SK-N-SH (cell line): ENCODE data around the gene CGAS. TPM values are rescaled to one million over a fixed set of nuclear protein-coding genes. Genes with fewer than 3 reads are reported as not detected.
A peak's percentile ranks its signal among the peaks of the same experiment; 100 is the strongest.

Experiments used
- CTCF ChIA-PET: fragments of 300-600, 350-600 bp; formaldehyde crosslinking; extraction: SDS; loops from one replicate; lab custom pipeline; 2021; lab: Yijun Ruan, JAX
- POLR2A ChIA-PET: fragments of 350-600 bp; sonication (Branson Sonifier 250); formaldehyde crosslinking; extraction: SDS; loops from one replicate; lab custom pipeline; 2020; ENCODE audit warnings: antibody characterized with exemption, inconsistent platforms; lab: Yijun Ruan, JAX
- DNase-seq: peaks from one replicate; pipeline ENCODE4 v3.0.0; 2012
- H2AFZ ChIP-seq: fragments of 200-600 bp; sonication (generic); 2 replicates; pipeline ENCODE4 v1.8.1; 2016; ENCODE audit warnings: antibody characterized with exemption, mild to moderate bottlenecking, low read depth
- H3F3A ChIP-seq: fragments of 200-600 bp; sonication (generic); replicated peaks from 2 replicates; pipeline ENCODE3; 2016; ENCODE audit warnings: antibody characterized with exemption, mild to moderate bottlenecking; ENCODE audit not compliant: insufficient read depth
- H3K27ac ChIP-seq, 2 experiments: fragments of 200-500 bp in 1 of 2; fragments of 200-600 bp in 1 of 2; sonication (Bioruptor generic) in 1 of 2; sonication (generic), shearing (Covaris generic) in 1 of 2; 2 replicates each; pipeline versions ENCODE4 v1.5.1 to v1.6.1; 2014 to 2016; ENCODE audit warnings: low read depth in 2 of 2, inconsistent platforms in 1 of 2, low read length in 1 of 2, mild to moderate bottlenecking in 1 of 2, mixed read lengths in 1 of 2
- H3K27me3 ChIP-seq: fragments of 200-600 bp; sonication (generic), shearing (Covaris generic); 2 replicates; pipeline ENCODE4 v1.6.1; 2016; ENCODE audit warnings: mixed run types; ENCODE audit not compliant: insufficient read depth
- H3K36me3 ChIP-seq, 2 experiments: fragments of 200-500 bp in 1 of 2; fragments of 200-600 bp in 1 of 2; sonication (Bioruptor generic) in 1 of 2; sonication (generic) in 1 of 2; replicated peaks in 1 of 2; 2 replicates each; pipeline versions ENCODE3 to v1.5.1; 2014 to 2016; ENCODE audit warnings: low read length in 1 of 2, mild to moderate bottlenecking in 1 of 2; ENCODE audit not compliant: insufficient read depth in 2 of 2, control insufficient read depth in 1 of 2
- H3K4me1 ChIP-seq, 2 experiments: fragments of 200-500 bp in 1 of 2; fragments of 200-600 bp in 1 of 2; sonication (Bioruptor generic) in 1 of 2; sonication (generic), shearing (Covaris generic) in 1 of 2; 2 replicates each; pipeline versions ENCODE4 v1.5.1 to v1.6.1; 2014 to 2016; ENCODE audit warnings: low read depth in 1 of 2, low read length in 1 of 2, mixed run types in 1 of 2; ENCODE audit not compliant: insufficient read depth in 2 of 2, control insufficient read depth in 1 of 2
- H3K4me2 ChIP-seq: fragments of 200-600 bp; sonication (generic), shearing (Covaris generic); 2 replicates; pipeline ENCODE4 v1.6.1; 2017; ENCODE audit warnings: mixed run types
- H3K4me3 ChIP-seq, 2 experiments: fragments of 200-500 bp in 1 of 2; fragments of 200-600 bp in 1 of 2; sonication (Bioruptor generic) in 1 of 2; sonication (generic), shearing (Covaris generic) in 1 of 2; 2 replicates each; pipeline versions ENCODE4 v1.5.1 to v1.8.1; 2014 to 2016; ENCODE audit warnings: low read depth in 2 of 2, inconsistent platforms in 1 of 2, low read length in 1 of 2, mild to moderate bottlenecking in 1 of 2, mixed read lengths in 1 of 2, moderate library complexity in 1 of 2
- H3K79me2 ChIP-seq: fragments of 200-600 bp; sonication (generic); 2 replicates; pipeline ENCODE4 v1.8.1; 2017; ENCODE audit warnings: mild to moderate bottlenecking; ENCODE audit not compliant: insufficient read depth
- H3K9ac ChIP-seq: fragments of 200-600 bp; sonication (generic); 2 replicates; pipeline ENCODE4 v1.6.1; 2017; ENCODE audit warnings: mixed run types
- H3K9me2 ChIP-seq: fragments of 200-600 bp; sonication (generic); 2 replicates; pipeline ENCODE4 v1.6.1; 2017; ENCODE audit warnings: mixed run types
- H3K9me3 ChIP-seq: fragments of 200-600 bp; sonication (generic); 2 replicates; pipeline ENCODE4 v1.6.1; 2017; ENCODE audit warnings: mixed run types, mild to moderate bottlenecking, moderate library complexity
- H4K20me1 ChIP-seq: fragments of 200-600 bp; sonication (generic); 2 replicates; pipeline ENCODE4 v1.6.1; 2017; ENCODE audit warnings: mild to moderate bottlenecking, mixed run types; ENCODE audit not compliant: insufficient read depth
- FOXJ3 ChIP-seq: sonication (generic); formaldehyde crosslinking; IDR thresholded peaks from 2 replicates; pipeline ENCODE4 v1.5.1; 2020; ENCODE audit warnings: mild to moderate bottlenecking, missing genetic modification reagents
- FOXM1 ChIP-seq: IDR thresholded peaks from 2 replicates; pipeline ENCODE4 v1.4.0; 2012; ENCODE audit warnings: low read depth, mild to moderate bottlenecking
- GABPA ChIP-seq: IDR thresholded peaks from 2 replicates; pipeline ENCODE4 v1.4.0; 2012; ENCODE audit warnings: low read depth, mild to moderate bottlenecking
- MAX ChIP-seq: IDR thresholded peaks from 2 replicates; pipeline ENCODE4 v1.4.0; 2012; ENCODE audit warnings: low read depth
- MEF2A ChIP-seq: IDR thresholded peaks from 2 replicates; pipeline ENCODE4 v1.4.0; 2012; ENCODE audit warnings: low read depth, borderline replicate concordance
- MXI1 ChIP-seq: IDR thresholded peaks from 2 replicates; pipeline ENCODE4 v1.6.1; 2012; ENCODE audit warnings: mild to moderate bottlenecking, low read depth, low read length, improper control_type of control experiment
- NRF1 ChIP-seq: IDR thresholded peaks from 2 replicates; pipeline ENCODE4 v1.6.1; 2012; ENCODE audit warnings: low read depth, mild to moderate bottlenecking, low read length
- PBX3 ChIP-seq: IDR thresholded peaks from 2 replicates; pipeline ENCODE4; 2012
- POLR2AphosphoS5 ChIP-seq: IDR thresholded peaks from 2 replicates; pipeline ENCODE4 v1.6.1; 2012; ENCODE audit warnings: low read depth, low read length
- RAD21 ChIP-seq: IDR thresholded peaks from 2 replicates; pipeline ENCODE4 v1.6.1; 2012; ENCODE audit warnings: mild to moderate bottlenecking, low read length
- RCOR1 ChIP-seq: fragments of 150-350 bp; IDR thresholded peaks from 2 replicates; pipeline ENCODE4 v1.6.1; 2017; ENCODE audit warnings: antibody characterized with exemption, low read length
- RFX5 ChIP-seq: IDR thresholded peaks from 2 replicates; pipeline ENCODE4 v1.6.1; 2012; ENCODE audit warnings: mild to moderate bottlenecking, improper control_type of control experiment, low read length
- RXRA ChIP-seq: IDR thresholded peaks from 2 replicates; pipeline ENCODE4 v1.4.0; 2012; ENCODE audit warnings: low read depth, mild to moderate bottlenecking, borderline replicate concordance
- TAF1 ChIP-seq: IDR thresholded peaks from 2 replicates; pipeline ENCODE4 v1.6.1; 2012; ENCODE audit warnings: low read depth, mild to moderate bottlenecking, low read length, moderate library complexity, borderline replicate concordance
- TEAD4 ChIP-seq: IDR thresholded peaks from 2 replicates; pipeline ENCODE4 v1.4.0; 2012; ENCODE audit warnings: mild to moderate bottlenecking, borderline replicate concordance; ENCODE audit not compliant: insufficient read depth
- ZBTB33 ChIP-seq: IDR thresholded peaks from 2 replicates; pipeline ENCODE4 v1.4.0; 2012; ENCODE audit warnings: low read depth, borderline replicate concordance
- WGBS: methylation state at CpG from one replicate; pipeline ENCODE4 v1.1.6; 2017; ENCODE audit warnings: low lambda C conversion rate; 5-methylcytosine and 5-hydroxymethylcytosine counted together
- polyA plus RNA-seq, 3 experiments: library from polyadenylated mRNA; depleted of rRNA; stranded (reverse); fragments of >200 nt; gene quantifications; 2 replicates each; pipeline ENCODE4 v1.2.3, GENCODE V29; 2012

CGAS gene
- polyA plus RNA-seq (2012; rRNA removed), result 0.02 TPM in 1 of 2 replicates, not detected in the other
- not detected in 2 replicates for polyA plus RNA-seq (2012; cell fraction: cytosol; rRNA removed)
- 0.02 TPM in 1 of 2 replicates, not detected in the other for polyA plus RNA-seq (2012; cell fraction: nucleus; rRNA removed)

DNA sequence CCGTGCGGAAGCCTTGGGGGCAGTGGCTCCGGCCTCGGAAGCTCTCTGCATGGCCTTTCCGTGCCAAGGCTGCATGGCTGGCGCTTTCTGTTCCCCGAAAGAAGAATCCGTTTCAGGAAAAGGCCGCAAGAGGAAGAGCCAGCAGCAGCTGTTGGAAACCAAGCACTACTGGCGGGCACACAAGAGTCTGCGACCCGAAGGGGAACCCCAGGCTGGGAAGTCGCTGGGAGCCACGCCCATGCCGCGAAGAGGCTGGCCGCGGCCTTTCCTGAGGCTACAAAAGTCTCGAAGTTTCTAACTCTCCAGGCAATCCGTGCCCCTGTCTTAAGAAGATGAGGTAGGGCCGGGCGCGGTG, at the start of gene CGAS:
Gene CGAS, minus strand, starts transcription at position 191 of the 355 bp plus-strand sequence. Its CDS starts 116 bp downstream, at position 75.
- Histone ChIP-seq H4K20me1 (no peaks in the 10 kb centered on the region), H3F3A (no peaks in the 10 kb centered on the region), H3K9ac (no peak within 1 kb of the TSS), H3K4me1 (peaks cover 0 to 2% of the 10 kb centered on the region in 2 experiments; a peak in 1 of 4 replicates), H3K36me3 (no peaks in the 10 kb centered on the region), H3K4me3 (peak within 1 kb of the TSS in 1 of 2 experiments; percentile 13; a peak in 1 of 4 replicates), H3K27me3 (peaks cover 18% of the 10 kb centered on the region), H3K27ac (no peak within 1 kb of the TSS), H3K9me2 (no peaks in the 10 kb centered on the region), H3K9me3 (no peaks in the 10 kb centered on the region), H2AFZ (peak within 1 kb of the TSS; percentile 68; the same call in 1 of the 2 replicates), H3K4me2 (peak within 1 kb of the TSS; percentile 59), H3K79me2 (no peaks in the 10 kb centered on the region)
- ChIA-PET CTCF (interaction anchor here (0.9 kb wide), 1 partner anchor 9 kb away, joined by 4 read pairs; the partner anchor contains the start of gene MTO1), POLR2A (interaction anchor here (2.2 kb wide), 1 partner anchor 9 kb away, joined by 6 read pairs; the partner anchor contains the start of gene MTO1)
- no peak for TF ChIP-seq ZBTB33
- TF ChIP-seq RAD21, result no peak
- TF ChIP-seq FOXM1, result no peak
- no peak for TF ChIP-seq RCOR1
- TF ChIP-seq MXI1, result no peak
- TF ChIP-seq POLR2AphosphoS5, result no peak
- TF ChIP-seq PBX3, result no peak
- no peak for TF ChIP-seq NRF1
- TF ChIP-seq MAX, result no peak
- no peak for TF ChIP-seq TEAD4
- TF ChIP-seq RXRA, result no peak
- 50% methylated on average over 2 of the region's 23 CpGs for WGBS
- no peak for DNase-seq

- Histone ChIP-seq H3K79me2 (no peaks in the 10 kb centered on the region), H3F3A (peaks cover 3% of the 10 kb centered on the region), H3K9me3 (no peaks in the 10 kb centered on the region), H3K9me2 (no peaks in the 10 kb centered on the region), H3K36me3 (peaks cover 31 to 67% of the 10 kb centered on the region in 2 experiments), H3K27ac (no peak overlapping the region), H3K27me3 (no peaks in the 10 kb centered on the region), H3K4me3 (no peak overlapping the region), H3K4me1 (peaks cover 0 to 2% of the 10 kb centered on the region in 2 experiments; a peak in 2 of 4 replicates), H4K20me1 (no peaks in the 10 kb centered on the region), H3K4me2 (no peak overlapping the region), H2AFZ (no peak overlapping the region), H3K9ac (no peak overlapping the region)
- DNase-seq, result no peak
- TF ChIP-seq TAF1 (no peak), GABPA (no peak), POLR2AphosphoS5 (no peak), MEF2A (no peak), FOXJ3 (CRISPR knock-in tag) (no peak), RFX5 (no peak), ZBTB33 (no peak)
- ChIA-PET POLR2A (interaction anchor here (0.7 to 1.1 kb wide), 2 partner anchors 10 to 16 kb away, joined by 4 to 5 read pairs; no protein-coding TSS in a partner anchor), CTCF (interaction anchor here (0.6 kb wide), 1 partner anchor 23 kb away, joined by 3 read pairs; no protein-coding TSS in a partner anchor)
- 100% methylated on average over 3 of the region's 3 CpGs for WGBS
Observed at GRCh38 chr6:73497915-73498314, 45.8 kb upstream of the CGAS start.
